ENCODE data around the gene TCF3.

TCF3 gene

GRCh38 chr19:1574354-1575136 is 77.9 kb downstream of the TCF3 start:
- H3K4me1 Mint-ChIP-seq, result peaks cover 15% of the 10 kb centered on the region
- no peak for TF ChIP-seq CTCF (IDR thresholded peaks at IDR 0.05)
- no peak for DNase-seq
- peaks cover 16% of the 10 kb centered on the region for H3K27me3 Mint-ChIP-seq (ENCODE audit: low read depth, poor library complexity)
- H3K9me3 Mint-ChIP-seq, result peaks cover 4% of the 10 kb centered on the region
- peak overlapping the region; percentile 54 for H3K27ac Mint-ChIP-seq
- H3K36me3 Mint-ChIP-seq (ENCODE audit: low read depth), result peaks cover 8% of the 10 kb centered on the region
- H3K4me3 Mint-ChIP-seq, result no peak overlapping the region

GRCh38 chr19:1572795-1573194 is 79.6 kb downstream of the TCF3 start:
- Mint-ChIP-seq H3K4me1 (peaks cover 15% of the 10 kb centered on the region), H3K36me3 (ENCODE audit: low read depth) (peaks cover 5% of the 10 kb centered on the region), H3K27ac (no peak overlapping the region), H3K27me3 (ENCODE audit: low read depth, poor library complexity) (peaks cover 24% of the 10 kb centered on the region), H3K4me3 (no peak overlapping the region), H3K9me3 (peaks cover 4% of the 10 kb centered on the region)
- no peak for DNase-seq
- no peak for TF ChIP-seq CTCF (IDR thresholded peaks at IDR 0.05)

GRCh38 chr19:1571358-1571757 is 81.1 kb downstream of the TCF3 start:
- Mint-ChIP-seq H3K9me3 (peaks cover 4% of the 10 kb centered on the region), H3K4me1 (peaks cover 15% of the 10 kb centered on the region), H3K27me3 (ENCODE audit: low read depth, poor library complexity) (peaks cover 24% of the 10 kb centered on the region), H3K27ac (no peak overlapping the region), H3K4me3 (no peak overlapping the region), H3K36me3 (ENCODE audit: low read depth) (peaks cover 5% of the 10 kb centered on the region)
- DNase-seq, result no peak
- TF ChIP-seq CTCF (IDR thresholded peaks at IDR 0.05), result no peak

DNA sequence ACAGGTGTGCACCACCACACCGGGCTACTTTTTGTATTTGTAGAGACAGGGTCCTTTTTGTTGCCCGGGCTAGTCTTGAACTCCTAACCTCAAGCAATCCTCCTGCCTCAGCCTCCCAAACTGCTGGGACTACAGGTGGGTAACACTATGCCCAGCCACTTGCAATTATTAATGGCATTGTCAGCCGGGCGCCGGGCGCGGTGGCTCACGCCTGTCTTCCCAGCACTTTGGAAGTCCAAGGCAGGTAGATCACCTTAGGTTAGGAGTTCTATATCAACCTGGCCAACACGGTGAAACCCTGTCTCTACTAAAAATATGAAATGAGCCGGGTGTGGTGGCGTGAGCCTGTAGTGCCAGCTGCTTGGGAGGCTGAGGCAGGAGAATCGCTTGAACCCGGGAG is 81.6 kb downstream of the TCF3 start:
- peaks cover 15% of the 10 kb centered on the region for H3K4me1 Mint-ChIP-seq
- peaks cover 4% of the 10 kb centered on the region for H3K9me3 Mint-ChIP-seq
- no peak for TF ChIP-seq CTCF (IDR thresholded peaks at IDR 0.05)
- DNase-seq, result no peak
- H3K36me3 Mint-ChIP-seq (ENCODE audit: low read depth), result peaks cover 2% of the 10 kb centered on the region
- no peak overlapping the region for H3K27ac Mint-ChIP-seq
- peak overlapping the region; percentile 72 for H3K4me3 Mint-ChIP-seq
- H3K27me3 Mint-ChIP-seq (ENCODE audit: low read depth, poor library complexity), result peaks cover 23% of the 10 kb centered on the region

DNA sequence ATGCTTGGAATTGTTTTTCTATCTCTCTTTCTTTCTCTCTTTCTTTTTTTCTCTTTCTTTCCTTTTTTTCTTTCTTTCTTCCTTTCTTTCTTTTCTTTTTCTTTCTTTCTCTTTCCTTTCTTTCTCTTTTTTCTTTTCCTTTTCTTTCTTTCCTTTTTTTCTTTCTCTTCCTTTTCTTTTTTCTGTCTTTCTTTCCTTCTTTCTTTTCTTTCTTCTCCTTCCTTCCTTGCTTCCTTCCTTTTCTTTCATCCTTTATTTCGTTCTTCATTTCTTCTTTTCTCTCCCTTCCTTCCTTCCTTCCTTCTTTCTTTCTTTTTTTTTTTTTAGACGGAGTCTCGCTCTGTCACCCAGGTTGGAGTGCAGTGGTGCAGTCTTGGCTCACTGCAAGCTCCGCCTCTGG is 82.4 kb downstream of the TCF3 start:
- Mint-ChIP-seq H3K4me1 (peaks cover 20% of the 10 kb centered on the region), H3K36me3 (ENCODE audit: low read depth) (peaks cover 5% of the 10 kb centered on the region), H3K27me3 (ENCODE audit: low read depth, poor library complexity) (peaks cover 21% of the 10 kb centered on the region), H3K27ac (no peak overlapping the region), H3K9me3 (peaks cover 4% of the 10 kb centered on the region), H3K4me3 (peak overlapping the region; percentile 72)
- DNase-seq, result no peak
- no peak for TF ChIP-seq CTCF (IDR thresholded peaks at IDR 0.05)
